IMR-90 (cell line): ENCODE measurements around the gene UBTD1. TPM values are rescaled to one million over a fixed set of nuclear protein-coding genes. Genes with fewer than 3 reads are reported as not detected.

Source experiments
- ATAC-seq: fragments of 200-7000 bp; cut with Tn5 transposase; 2 replicates; pipeline ENCODE4 v1.9.1; 2020; ENCODE audit warnings: low read depth, mild to moderate bottlenecking, moderate library complexity
- BruUV-seq: library from RNA; stranded (reverse); fragments of 400-500 nt; replicated peaks from 2 replicates; lab custom pipeline; 2021; lab: Mats Ljungman, UMichigan
- CTCF ChIA-PET: fragments of 300-600 bp; formaldehyde crosslinking; extraction: SDS; loops from one replicate; lab custom pipeline; 2021; ENCODE audit warnings: antibody characterized with exemption; lab: Yijun Ruan, JAX
- POLR2A ChIA-PET: fragments of 300-600 bp; sonication (Branson Sonifier 250); formaldehyde crosslinking; loops from one replicate; lab custom pipeline; 2022; ENCODE audit warnings: antibody characterized with exemption; ENCODE audit not compliant: unreplicated experiment; lab: Charles Lee
- DNase-seq: peaks from one replicate; pipeline ENCODE4 v3.0.0; 2013
- H2AFZ ChIP-seq: replicated peaks from 2 replicates; pipeline ENCODE3; 2013; ENCODE audit warnings: low read length, mild to moderate bottlenecking; ENCODE audit not compliant: poor library complexity
- H2AK5ac ChIP-seq: 2 replicates; pipeline ENCODE4 v1.6.1; 2013; ENCODE audit warnings: low read depth, low read length, inconsistent platforms
- H2AK9ac ChIP-seq: replicated peaks from 2 replicates; pipeline ENCODE3; 2013; ENCODE audit warnings: mild to moderate bottlenecking, low read depth, low read length, moderate library complexity; ENCODE audit not compliant: poor library complexity
- H2BK120ac ChIP-seq: 2 replicates; pipeline ENCODE4 v1.6.1; 2013; ENCODE audit warnings: low read depth, low read length, inconsistent platforms
- H2BK15ac ChIP-seq: 3 replicates; pipeline ENCODE4 v1.6.1; 2013; ENCODE audit warnings: low read depth, low read length, inconsistent platforms
- H2BK20ac ChIP-seq: 2 replicates; pipeline ENCODE4 v1.6.1; 2013; ENCODE audit warnings: low read depth, mild to moderate bottlenecking, inconsistent platforms, low read length, moderate library complexity
- H2BK5ac ChIP-seq: 2 replicates; pipeline ENCODE4 v1.6.1; 2013; ENCODE audit warnings: mild to moderate bottlenecking, low read depth, low read length, inconsistent platforms; ENCODE audit not compliant: poor library complexity, severe bottlenecking
- H3K14ac ChIP-seq: replicated peaks from 2 replicates; pipeline ENCODE4 v1.6.1; 2013; ENCODE audit warnings: low read depth, low read length, inconsistent platforms
- H3K18ac ChIP-seq: 2 replicates; pipeline ENCODE4 v1.6.1; 2013; ENCODE audit warnings: low read depth, low read length, control low read depth
- H3K23ac ChIP-seq: 2 replicates; pipeline ENCODE4 v1.6.1; 2013; ENCODE audit warnings: low read depth, low read length, inconsistent platforms
- H3K27ac ChIP-seq: 2 replicates; pipeline ENCODE4 v1.5.1; 2013; ENCODE audit warnings: mild to moderate bottlenecking, control low read depth, low read length; ENCODE audit not compliant: insufficient read depth
- H3K27me3 ChIP-seq: 2 replicates; pipeline ENCODE4 v1.6.1; 2013; ENCODE audit warnings: low read length; ENCODE audit not compliant: control insufficient read depth, insufficient read depth
- H3K36me3 ChIP-seq: 2 replicates; pipeline ENCODE4 v1.6.1; 2013; ENCODE audit warnings: low read length, mixed read lengths; ENCODE audit not compliant: control insufficient read depth, insufficient read depth
- H3K4ac ChIP-seq: 2 replicates; pipeline ENCODE4 v1.6.1; 2013; ENCODE audit warnings: low read depth, low read length, inconsistent platforms
- H3K4me1 ChIP-seq: 2 replicates; pipeline ENCODE4 v1.6.1; 2013; ENCODE audit warnings: low read length, mixed read lengths; ENCODE audit not compliant: control insufficient read depth, insufficient read depth
- H3K4me2 ChIP-seq: 2 replicates; pipeline ENCODE4 v1.6.1; 2013; ENCODE audit warnings: low read depth, mild to moderate bottlenecking, control low read depth, low read length, moderate library complexity
- H3K4me3 ChIP-seq: 2 replicates; pipeline ENCODE4 v1.5.1; 2013; ENCODE audit warnings: low read depth, mild to moderate bottlenecking, control low read depth, low read length, moderate library complexity; ENCODE audit not compliant: insufficient read depth
- H3K56ac ChIP-seq: 2 replicates; pipeline ENCODE4 v1.6.1; 2013; ENCODE audit warnings: low read length, inconsistent platforms; ENCODE audit not compliant: insufficient read depth; ENCODE audit errors: extremely low read depth
- H3K79me1 ChIP-seq, 2 experiments: 2 replicates each; pipeline ENCODE4 v1.6.1; 2013; ENCODE audit warnings: low read length in 2 of 2, inconsistent platforms in 1 of 2, low read depth in 1 of 2
- H3K9ac ChIP-seq: 2 replicates; pipeline ENCODE4 v1.6.1; 2013; ENCODE audit warnings: low read depth, low read length, control low read depth
- H3K9me1 ChIP-seq: 2 replicates; pipeline ENCODE4 v1.6.1; 2013; ENCODE audit warnings: low read length, inconsistent platforms; ENCODE audit not compliant: insufficient read depth
- H3K9me3 ChIP-seq: 2 replicates; pipeline ENCODE4 v1.6.1; 2013; ENCODE audit warnings: low read length; ENCODE audit not compliant: control insufficient read depth, insufficient read depth
- H4K20me1 ChIP-seq: 2 replicates; pipeline ENCODE4 v1.6.1; 2013; ENCODE audit warnings: low read length, inconsistent platforms; ENCODE audit not compliant: insufficient read depth
- H4K5ac ChIP-seq: 2 replicates; pipeline ENCODE4 v1.6.1; 2013; ENCODE audit warnings: mild to moderate bottlenecking, low read depth, low read length, control low read depth
- H4K8ac ChIP-seq, 2 experiments: 2 replicates each; pipeline ENCODE4 v1.6.1; 2013; ENCODE audit warnings: low read depth in 2 of 2, low read length in 2 of 2, control low read depth in 1 of 2, inconsistent platforms in 1 of 2
- H4K91ac ChIP-seq: 2 replicates; pipeline ENCODE4 v1.6.1; 2013; ENCODE audit warnings: low read depth, low read length, inconsistent platforms; ENCODE audit not compliant: insufficient read depth
- BHLHE40 ChIP-seq: fragments of 150-350 bp; IDR thresholded peaks from 2 replicates; pipeline ENCODE4 v1.6.1; 2016; ENCODE audit warnings: mild to moderate bottlenecking, low read depth, low read length
- CEBPB ChIP-seq: IDR thresholded peaks from 2 replicates; pipeline ENCODE4 v1.6.1; 2012; ENCODE audit warnings: low read depth, low read length, improper control_type of control experiment
- CHD1 ChIP-seq: IDR thresholded peaks from 2 replicates; pipeline ENCODE4 v1.6.1; 2012; ENCODE audit warnings: low read depth, low read length, improper control_type of control experiment
- FOS ChIP-seq: fragments of 150-350 bp; IDR thresholded peaks from 2 replicates; pipeline ENCODE4 v1.6.1; 2016; ENCODE audit warnings: low read depth, low read length
- MAZ ChIP-seq: IDR thresholded peaks from 2 replicates; pipeline ENCODE4 v1.6.1; 2012; ENCODE audit warnings: low read depth, mild to moderate bottlenecking, low read length, improper control_type of control experiment, moderate library complexity, borderline replicate concordance
- MXI1 ChIP-seq: IDR thresholded peaks from 2 replicates; pipeline ENCODE4 v1.6.1; 2012; ENCODE audit warnings: low read depth, mild to moderate bottlenecking, low read length, moderate library complexity, borderline replicate concordance
- NFE2L2 ChIP-seq: fragments of 150-350 bp; IDR thresholded peaks from 2 replicates; pipeline ENCODE4 v1.6.1; 2016; ENCODE audit warnings: low read depth, mild to moderate bottlenecking, low read length
- POLR2A ChIP-seq: IDR thresholded peaks from 2 replicates; pipeline ENCODE4 v1.6.1; 2012; ENCODE audit warnings: mild to moderate bottlenecking, low read depth, low read length
- RAD21 ChIP-seq: IDR thresholded peaks from 2 replicates; pipeline ENCODE4 v1.6.1; 2012; ENCODE audit warnings: low read length, improper control_type of control experiment
- RFX5 ChIP-seq: IDR thresholded peaks from 2 replicates; pipeline ENCODE4 v1.8.0; 2012; ENCODE audit warnings: low read depth, mild to moderate bottlenecking, low read length, moderate library complexity
- WGBS, 2 experiments: methylation state at CpG; one replicate each; pipeline versions ENCODE4 v1.1.5 to v1.1.7; 2013; ENCODE audit warnings: missing lambda C conversion rate in 2 of 2; ENCODE audit not compliant: insufficient read length in 1 of 2; ENCODE audit errors: extremely low coverage in 2 of 2; 5-methylcytosine and 5-hydroxymethylcytosine counted together
- dilution Hi-C: fragments of 300-500 bp; cut with HindIII; formaldehyde crosslinking; loops from one replicate; pipeline ENCODE4 v1.14.3; 2018; ENCODE audit warnings: low sequenced_read_pairs; ENCODE audit not compliant: unreplicated experiment
- in situ Hi-C: fragments of 300-500 bp; cut with MboI; formaldehyde crosslinking; loops from 3 replicates; pipeline ENCODE4 v1.14.3; 2019; ENCODE audit warnings: low sequenced_read_pairs, inconsistent platforms, mixed read lengths
- intact Hi-C: fragments of 100-400 bp; cut with micrococcal nuclease; formaldehyde crosslinking; loops from 2 replicates; pipeline ENCODE4 v1.10.0; 2022
- polyA plus RNA-seq, 3 experiments: library from polyadenylated mRNA; depleted of rRNA; stranded (reverse); fragments of >200 nt; gene quantifications; 2 replicates each; pipeline ENCODE4 v1.2.3, GENCODE V29; 2012; ENCODE audit warnings: low replicate concordance in 1 of 3
- total RNA-seq: library from RNA; depleted of rRNA; stranded (reverse); fragments of >200 nt; gene quantifications from 2 replicates; pipeline ENCODE4 v1.2.3, GENCODE V29; 2012; rRNA removed
- TF ChIP-seq, protein P1 (sequence below): conservative IDR thresholded peaks from 2 replicates; pipeline ENCODE4 v1.5.1; 2012; ENCODE audit warnings: mild to moderate bottlenecking, low read depth, low read length, improper control_type of control experiment

Gene UBTD1
- total and polyA plus RNA-seq, 2 of the 4 experiments (the other 2 are of a cell fraction), result 21.9 to 44.9 TPM

GRCh38 chr10:97618733-97619132, 120.0 kb downstream of the UBTD1 start:
- Histone ChIP-seq H2BK120ac (no peak overlapping the region), H2BK20ac (no peak overlapping the region), H3K9me3 (no peaks in the 10 kb centered on the region), H2AK5ac (no peak overlapping the region), H2BK5ac (no peak overlapping the region), H3K36me3 (peaks cover 5% of the 10 kb centered on the region), H2BK15ac (no peak overlapping the region), H3K18ac (no peak overlapping the region), H3K27ac (no peak overlapping the region), H3K56ac (no peak overlapping the region), H4K8ac (no peak overlapping the region), H4K91ac (no peak overlapping the region), H2AK9ac (no peak overlapping the region), H2AFZ (no peak overlapping the region), H4K20me1 (no peaks in the 10 kb centered on the region), H3K9ac (no peak overlapping the region), H3K14ac (no peak overlapping the region), H3K27me3 (no peaks in the 10 kb centered on the region), H3K4ac (no peak overlapping the region), H3K4me2 (no peak overlapping the region), H3K79me1 (no peaks in the 10 kb centered on the region), H3K23ac (no peak overlapping the region), H3K4me3 (no peak overlapping the region), H4K5ac (no peak overlapping the region), H3K9me1 (no peaks in the 10 kb centered on the region; the same call in 1 of the 2 replicates), H3K4me1 (no peaks in the 10 kb centered on the region)
- POLR2A ChIA-PET, result no interaction called here
- in situ Hi-C loops (no loop called here), dilution Hi-C loops (no loop called here), intact Hi-C loops (no loop called here)
- CTCF ChIA-PET, result no interaction called here
- TF ChIP-seq CHD1 (no peak), BHLHE40 (no peak), RFX5 (no peak), NFE2L2 (no peak), RAD21 (no peak), CEBPB (no peak), MXI1 (no peak), FOS (no peak), MAZ (no peak), POLR2A (no peak)
- TF ChIP-seq, protein P1, sequence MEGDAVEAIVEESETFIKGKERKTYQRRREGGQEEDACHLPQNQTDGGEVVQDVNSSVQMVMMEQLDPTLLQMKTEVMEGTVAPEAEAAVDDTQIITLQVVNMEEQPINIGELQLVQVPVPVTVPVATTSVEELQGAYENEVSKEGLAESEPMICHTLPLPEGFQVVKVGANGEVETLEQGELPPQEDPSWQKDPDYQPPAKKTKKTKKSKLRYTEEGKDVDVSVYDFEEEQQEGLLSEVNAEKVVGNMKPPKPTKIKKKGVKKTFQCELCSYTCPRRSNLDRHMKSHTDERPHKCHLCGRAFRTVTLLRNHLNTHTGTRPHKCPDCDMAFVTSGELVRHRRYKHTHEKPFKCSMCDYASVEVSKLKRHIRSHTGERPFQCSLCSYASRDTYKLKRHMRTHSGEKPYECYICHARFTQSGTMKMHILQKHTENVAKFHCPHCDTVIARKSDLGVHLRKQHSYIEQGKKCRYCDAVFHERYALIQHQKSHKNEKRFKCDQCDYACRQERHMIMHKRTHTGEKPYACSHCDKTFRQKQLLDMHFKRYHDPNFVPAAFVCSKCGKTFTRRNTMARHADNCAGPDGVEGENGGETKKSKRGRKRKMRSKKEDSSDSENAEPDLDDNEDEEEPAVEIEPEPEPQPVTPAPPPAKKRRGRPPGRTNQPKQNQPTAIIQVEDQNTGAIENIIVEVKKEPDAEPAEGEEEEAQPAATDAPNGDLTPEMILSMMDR, result no peak
- DNase-seq (no peak), ATAC-seq (no peak)
- no CpG with 5 or more reads among the region's 4 CpGs for WGBS, 2 experiments
- no TSS peak for BruUV-seq

Other genes with a start within 250 kb of the UBTD1 start
- 7.0 and 12.8 TPM in 2 replicates for gene ARHGAP19, start 206.3 kb upstream of the UBTD1 start, total RNA-seq
- gene ARHGAP19, start 206.3 kb upstream of the UBTD1 start, polyA plus RNA-seq (2012; rRNA removed), result 5.5 and 6.3 TPM in 2 replicates
- gene FRAT1, start 179.7 kb upstream of the UBTD1 start, total RNA-seq, result 0.54 and 0.83 TPM in 2 replicates
- 0.89 and 0.92 TPM in 2 replicates for gene FRAT1, start 179.7 kb upstream of the UBTD1 start, polyA plus RNA-seq (2012; rRNA removed)
- 2.5 and 2.8 TPM in 2 replicates for gene FRAT2, start 164.2 kb upstream of the UBTD1 start, total RNA-seq
- gene FRAT2, start 164.2 kb upstream of the UBTD1 start, polyA plus RNA-seq (2012; rRNA removed), result 1.8 and 2.0 TPM in 2 replicates
- gene RRP12, start 97.6 kb upstream of the UBTD1 start, total RNA-seq, result 21.5 and 22.2 TPM in 2 replicates
- gene RRP12, start 97.6 kb upstream of the UBTD1 start, polyA plus RNA-seq (2012; rRNA removed), result 22.4 and 23.3 TPM in 2 replicates
- 716 and 841 TPM in 2 replicates for gene PGAM1, start 72.7 kb upstream of the UBTD1 start, total RNA-seq
- gene PGAM1, start 72.7 kb upstream of the UBTD1 start, polyA plus RNA-seq (2012; rRNA removed), result 617 and 686 TPM in 2 replicates
- gene EXOSC1, start 52.9 kb upstream of the UBTD1 start, total RNA-seq, result 47.2 and 51.6 TPM in 2 replicates
- 48.8 and 49.7 TPM in 2 replicates for gene EXOSC1, start 52.9 kb upstream of the UBTD1 start, polyA plus RNA-seq (2012; rRNA removed)
- 51.7 and 64.0 TPM in 2 replicates for gene ZDHHC16, start 52.7 kb upstream of the UBTD1 start, total RNA-seq
- gene ZDHHC16, start 52.7 kb upstream of the UBTD1 start, polyA plus RNA-seq (2012; rRNA removed), result 54.7 and 57.9 TPM in 2 replicates
- 55.3 and 70.1 TPM in 2 replicates for gene MMS19, start 502 bp upstream of the UBTD1 start, total RNA-seq
- gene MMS19, start 502 bp upstream of the UBTD1 start, polyA plus RNA-seq (2012; rRNA removed), result 72.7 TPM in 2 replicates
- 0.28 and 0.36 TPM in 2 replicates for gene ANKRD2, start 73.9 kb downstream of the UBTD1 start, total RNA-seq
- gene ANKRD2, start 73.9 kb downstream of the UBTD1 start, polyA plus RNA-seq (2012; rRNA removed), result 0.40 and 0.65 TPM in 2 replicates
- 0.36 and 0.56 TPM in 2 replicates for gene HOGA1, start 85.5 kb downstream of the UBTD1 start, total RNA-seq
- gene HOGA1, start 85.5 kb downstream of the UBTD1 start, polyA plus RNA-seq (2012; rRNA removed), result 0.41 and 0.42 TPM in 2 replicates
- gene C10orf62, start 90.8 kb downstream of the UBTD1 start, total RNA-seq, result not detected in 2 replicates
- not detected in 2 replicates for gene C10orf62, start 90.8 kb downstream of the UBTD1 start, polyA plus RNA-seq (2012; rRNA removed)
- gene MORN4, start 134.6 kb downstream of the UBTD1 start, total RNA-seq, result 3.2 and 3.3 TPM in 2 replicates
- gene MORN4, start 134.6 kb downstream of the UBTD1 start, polyA plus RNA-seq (2012; rRNA removed), result 8.4 and 10.1 TPM in 2 replicates
- gene PI4K2A, start 141.7 kb downstream of the UBTD1 start, total RNA-seq, result 15.6 and 15.8 TPM in 2 replicates
- 25.3 and 27.3 TPM in 2 replicates for gene PI4K2A, start 141.7 kb downstream of the UBTD1 start, polyA plus RNA-seq (2012; rRNA removed)
- gene AVPI1, start 188.3 kb downstream of the UBTD1 start, total RNA-seq, result 26.7 and 30.8 TPM in 2 replicates
- gene AVPI1, start 188.3 kb downstream of the UBTD1 start, polyA plus RNA-seq (2012; rRNA removed), result 29.8 and 33.6 TPM in 2 replicates
- gene MARVELD1, start 214.8 kb downstream of the UBTD1 start, total RNA-seq, result 12.0 and 15.6 TPM in 2 replicates
- gene MARVELD1, start 214.8 kb downstream of the UBTD1 start, polyA plus RNA-seq (2012; rRNA removed), result 61.1 and 68.1 TPM in 2 replicates
- 12.8 and 13.1 TPM in 2 replicates for gene ZFYVE27, start 238.2 kb downstream of the UBTD1 start, total RNA-seq
- 18.7 and 22.2 TPM in 2 replicates for gene ZFYVE27, start 238.2 kb downstream of the UBTD1 start, polyA plus RNA-seq (2012; rRNA removed)